A549 (cell line): ENCODE data around the gene SYNE2. TPM values are rescaled to one million over a fixed set of nuclear protein-coding genes. Genes with fewer than 3 reads are reported as not detected.

Experiments
- ATAC-seq, 2 experiments: fragments of 200-7000 bp in 1 of 2; fragments of >200 bp in 1 of 2; cut with Nextera tagmentation in 1 of 2; cut with Tn5 transposase in 1 of 2; 3 replicates each; pipeline versions ENCODE4 v1.8.0 to v1.9.1; 2018 to 2020; ENCODE audit warnings: mild to moderate bottlenecking in 1 of 2, moderate library complexity in 1 of 2
- CTCF ChIA-PET: fragments of 300-600 bp; sonication (Branson Sonifier 250); formaldehyde crosslinking; extraction: SDS; loops from one replicate; lab custom pipeline; 2021; ENCODE audit warnings: antibody characterized with exemption, inconsistent platforms; lab: Yijun Ruan, JAX
- POLR2A ChIA-PET: fragments of 350-600 bp; formaldehyde crosslinking; extraction: SDS; loops from one replicate; lab custom pipeline; 2021; ENCODE audit warnings: antibody characterized with exemption, inconsistent platforms; lab: Yijun Ruan, JAX
- DNase-seq, 2 experiments: peaks; one replicate each; pipeline versions ENCODE4 v3.0.0 to v3.0.0-alpha.2; 2011 to 2016; ENCODE audit warnings: low read depth in 1 of 2, low spot score in 1 of 2
- FAIRE-seq: peaks from 2 replicates; lab custom pipeline; 2011; peaks lifted over from hg19 to GRCh38; lab: Jason Lieb, UNC
- H3K27ac ChIP-seq, 2 experiments: fragments of >200 bp; sonication (Bioruptor Twin); formaldehyde crosslinking; 3 replicates each; pipeline ENCODE4 v1.5.1; 2016 to 2017
- H3K4me1 ChIP-seq: fragments of >200 bp; sonication (Bioruptor Twin); formaldehyde crosslinking; 3 replicates; pipeline ENCODE4 v1.6.1; 2016
- H3K4me2 ChIP-seq: fragments of >200 bp; sonication (Bioruptor Twin); formaldehyde crosslinking; 3 replicates; pipeline ENCODE4 v1.6.1; 2016
- H3K4me3 ChIP-seq: fragments of >200 bp; sonication (Bioruptor Twin); formaldehyde crosslinking; 3 replicates; pipeline ENCODE4 v1.5.1; 2016
- H3K9me3 ChIP-seq: fragments of >200 bp; sonication (Bioruptor Twin); formaldehyde crosslinking; 3 replicates; pipeline ENCODE4 v1.6.1; 2016
- CBX2 ChIP-seq: fragments of 200-600 bp; sonication (generic); IDR thresholded peaks from 2 replicates; pipeline ENCODE4 v1.6.1; 2016; ENCODE audit warnings: low read depth, mild to moderate bottlenecking, borderline replicate concordance
- CHD4 ChIP-seq: fragments of 200-600 bp; sonication (generic); IDR thresholded peaks from 2 replicates; pipeline ENCODE4 v1.6.1; 2016; ENCODE audit warnings: antibody characterized with exemption, mild to moderate bottlenecking, borderline replicate concordance
- EHF ChIP-seq: fragments of 250-450 bp; sonication (Bioruptor Pico); IDR thresholded peaks from 2 replicates; pipeline ENCODE4 v1.5.0; 2020; ENCODE audit warnings: mild to moderate bottlenecking
- FOSB ChIP-seq: fragments of 250-450 bp; sonication (Bioruptor Pico); IDR thresholded peaks from 2 replicates; pipeline ENCODE4 v1.5.0; 2020; ENCODE audit warnings: mild to moderate bottlenecking, moderate library complexity
- FOXS1 ChIP-seq: fragments of 250-450 bp; sonication (Bioruptor Pico); IDR thresholded peaks from 2 replicates; pipeline ENCODE4 v1.5.0; 2020; ENCODE audit warnings: mild to moderate bottlenecking, moderate library complexity
- HMGXB4 ChIP-seq: fragments of 250-450 bp; sonication (Bioruptor Pico); IDR thresholded peaks from 2 replicates; pipeline ENCODE4 v1.5.0; 2021; ENCODE audit warnings: mild to moderate bottlenecking, moderate library complexity, borderline replicate concordance
- HOXA7 ChIP-seq: fragments of 250-450 bp; sonication (Bioruptor Pico); IDR thresholded peaks from 2 replicates; pipeline ENCODE4 v1.5.0; 2020; ENCODE audit warnings: mild to moderate bottlenecking, moderate library complexity
- HOXB13 ChIP-seq: fragments of 250-450 bp; sonication (Bioruptor Pico); IDR thresholded peaks from 2 replicates; pipeline ENCODE4 v1.5.0; 2020; ENCODE audit warnings: low read depth, mild to moderate bottlenecking, moderate library complexity
- HOXB5 ChIP-seq: fragments of 250-450 bp; sonication (Bioruptor Pico); IDR thresholded peaks from 2 replicates; pipeline ENCODE4 v1.5.0; 2020; ENCODE audit warnings: mild to moderate bottlenecking, moderate library complexity
- MAFK ChIP-seq: fragments of 450-650 bp; IDR thresholded peaks from 2 replicates; pipeline ENCODE4 v1.6.1; 2014; ENCODE audit not compliant: partially characterized antibody
- MAZ ChIP-seq: fragments of 150-350 bp; IDR thresholded peaks from 2 replicates; pipeline ENCODE4 v1.6.1; 2014; ENCODE audit warnings: antibody characterized with exemption, low read depth, low read length, borderline replicate concordance
- MYC ChIP-seq: IDR thresholded peaks from 2 replicates; pipeline ENCODE4 v1.6.1; 2012; ENCODE audit warnings: mild to moderate bottlenecking, inconsistent platforms, low read length, improper control_type of control experiment, borderline replicate concordance
- NFE2L2 ChIP-seq: fragments of 150-350 bp; conservative IDR thresholded peaks from 2 replicates; pipeline ENCODE4 v1.6.1; 2014; ENCODE audit warnings: low read length
- RAD21 ChIP-seq, 2 experiments: fragments of >200 bp in 1 of 2; sonication (Bioruptor Twin) in 1 of 2; formaldehyde crosslinking in 1 of 2; IDR thresholded peaks in 1 of 2; conservative IDR thresholded peaks in 1 of 2; 2 replicates in 1 of 2; 3 replicates in 1 of 2; pipeline ENCODE4 v1.6.1; 2012 to 2018; ENCODE audit warnings: inconsistent platforms in 1 of 2
- RCOR1 ChIP-seq: fragments of 150-350 bp; IDR thresholded peaks from 2 replicates; pipeline ENCODE4 v1.6.1; 2014; ENCODE audit warnings: antibody characterized with exemption, low read length, low read depth
- TFCP2L1 ChIP-seq: fragments of 250-450 bp; sonication (Bioruptor Pico); IDR thresholded peaks from 2 replicates; pipeline ENCODE4 v1.5.0; 2021; ENCODE audit warnings: mild to moderate bottlenecking
- ZFP36 ChIP-seq: fragments of 450-650 bp; IDR thresholded peaks from 2 replicates; pipeline ENCODE4 v1.6.1; 2014; ENCODE audit warnings: borderline replicate concordance; ENCODE audit not compliant: partially characterized antibody
- ZNF302 ChIP-seq: fragments of 250-450 bp; sonication (Bioruptor Pico); IDR thresholded peaks from 2 replicates; pipeline ENCODE4 v1.9.0; 2021; ENCODE audit warnings: inconsistent platforms, mild to moderate bottlenecking, moderate library complexity
- WGBS: methylation state at CpG from one replicate; pipeline ENCODE4 v1.1.6; 2017; ENCODE audit errors: missing lambda C conversion rate; 5-methylcytosine and 5-hydroxymethylcytosine counted together
- polyA plus RNA-seq, 4 experiments: library from polyadenylated mRNA; depleted of rRNA in 3 of 4; stranded (reverse); fragments of >200 nt; fragmentation: RNase III in 1 of 4; extraction: RNeasy Plus Mini Kit Qiagen cat#74134 plus additional on column Dnase treatment in 1 of 4; gene quantifications; 2 replicates in 3 of 4; 3 replicates in 1 of 4; pipeline ENCODE4 v1.2.3, GENCODE V29; 2011 to 2017
- TF ChIP-seq, protein P1 (sequence below): fragments of 150-350 bp; IDR thresholded peaks from 2 replicates; pipeline ENCODE4 v1.6.1; 2014; ENCODE audit warnings: low read depth, mild to moderate bottlenecking, low read length
- TF ChIP-seq, protein P2 (sequence below): IDR thresholded peaks from 2 replicates; pipeline ENCODE4 v1.6.1; 2012

SYNE2 gene
- polyA plus RNA-seq, 2 of the 4 experiments (the other 2 are of a cell fraction) = 3.4 to 11.3 TPM

GRCh38 chr14:64110802-64111201, 258.0 kb downstream of the SYNE2 start:
- H3K4me1 ChIP-seq = no peaks in the 10 kb centered on the region
- CTCF ChIA-PET = interaction anchor here (0.9 kb wide), 1 partner anchor 193 kb away, joined by 3 read pairs; no protein-coding TSS in a partner anchor
- TF ChIP-seq MYC (no peak), MAZ (no peak), NFE2L2 (no peak), CHD4 (no peak), MAFK (no peak), ZNF302 (CRISPR knock-in tag) (no peak), EHF (CRISPR knock-in tag) (no peak), HMGXB4 (CRISPR knock-in tag) (no peak), HOXB5 (no peak), HOXB13 (no peak), ZFP36 (no peak)
- TF ChIP-seq, protein P1, sequence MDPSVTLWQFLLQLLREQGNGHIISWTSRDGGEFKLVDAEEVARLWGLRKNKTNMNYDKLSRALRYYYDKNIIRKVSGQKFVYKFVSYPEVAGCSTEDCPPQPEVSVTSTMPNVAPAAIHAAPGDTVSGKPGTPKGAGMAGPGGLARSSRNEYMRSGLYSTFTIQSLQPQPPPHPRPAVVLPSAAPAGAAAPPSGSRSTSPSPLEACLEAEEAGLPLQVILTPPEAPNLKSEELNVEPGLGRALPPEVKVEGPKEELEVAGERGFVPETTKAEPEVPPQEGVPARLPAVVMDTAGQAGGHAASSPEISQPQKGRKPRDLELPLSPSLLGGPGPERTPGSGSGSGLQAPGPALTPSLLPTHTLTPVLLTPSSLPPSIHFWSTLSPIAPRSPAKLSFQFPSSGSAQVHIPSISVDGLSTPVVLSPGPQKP = no peak
- ATAC-seq (no peak), DNase-seq (no peak), FAIRE-seq (no peak)
- no peaks in the 10 kb centered on the region for H3K9me3 ChIP-seq
- H3K4me3 ChIP-seq = no peak overlapping the region
- POLR2A ChIA-PET = no interaction called here
- H3K4me2 ChIP-seq = no peak overlapping the region
- H3K27ac ChIP-seq = no peak overlapping the region
- 88% methylated on average over 1 of the region's 1 CpG for WGBS

DNA sequence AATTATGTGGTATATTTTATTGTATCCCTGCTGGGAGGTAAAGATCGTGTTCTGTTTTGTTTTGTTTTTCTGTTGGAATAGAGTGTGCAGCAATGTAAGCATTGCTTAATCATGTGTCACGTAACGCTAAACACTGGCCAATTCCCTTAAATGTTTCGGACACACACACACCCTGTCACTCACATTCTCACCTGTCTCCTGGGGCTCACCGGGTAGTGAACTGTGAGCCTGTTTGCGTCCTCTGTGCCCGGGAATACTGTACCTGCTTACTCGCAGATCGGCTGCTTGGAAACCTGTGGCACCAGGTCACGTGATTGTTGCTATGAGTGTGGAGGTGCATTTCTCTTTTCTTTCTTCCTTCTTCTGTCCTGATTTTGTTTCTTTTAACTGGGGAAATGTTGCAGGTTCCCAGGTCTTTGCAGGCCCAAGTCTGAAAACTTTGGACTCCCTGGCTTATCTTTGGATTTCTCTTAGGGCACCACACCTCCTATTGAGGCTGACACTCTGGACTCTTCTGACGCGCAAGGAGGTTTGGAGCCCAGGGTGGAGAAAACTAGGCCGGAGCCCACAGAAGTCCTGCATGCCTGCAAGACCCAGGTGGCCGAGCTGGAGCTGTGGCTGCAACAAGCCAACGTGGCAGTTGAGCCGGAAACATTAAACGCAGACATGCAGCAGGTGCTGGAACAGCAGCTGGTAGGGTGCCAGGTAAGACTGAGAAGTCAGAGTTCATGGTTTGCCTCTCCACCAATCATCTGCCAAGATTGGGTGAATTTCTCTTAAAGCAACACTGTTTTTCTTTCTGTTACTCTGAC, 260.3 kb downstream of the SYNE2 start:
- Histone ChIP-seq H3K4me2 (no peak overlapping the region), H3K4me3 (no peak overlapping the region), H3K27ac (no peak overlapping the region), H3K4me1 (no peaks in the 10 kb centered on the region), H3K9me3 (no peaks in the 10 kb centered on the region)
- DNase-seq = no peak
- WGBS = 92% methylated on average over 17 of the region's 17 CpGs
- TF ChIP-seq, protein P2, sequence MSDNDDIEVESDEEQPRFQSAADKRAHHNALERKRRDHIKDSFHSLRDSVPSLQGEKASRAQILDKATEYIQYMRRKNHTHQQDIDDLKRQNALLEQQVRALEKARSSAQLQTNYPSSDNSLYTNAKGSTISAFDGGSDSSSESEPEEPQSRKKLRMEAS = no peak
- TF ChIP-seq RAD21 (conservative IDR thresholded peaks at IDR 0.05 in 1 of 2, IDR thresholded peaks at IDR 0.05 in 1 of 2) = no peak
- TF ChIP-seq HOXA7 (CRISPR knock-in tag) = no peak
- TF ChIP-seq TFCP2L1 = no peak
- TF ChIP-seq RCOR1 = no peak
- no peak for TF ChIP-seq HMGXB4 (CRISPR knock-in tag)
- TF ChIP-seq FOSB = no peak
- no peak for TF ChIP-seq MAFK
- TF ChIP-seq FOXS1 (CRISPR knock-in tag) = no peak
- TF ChIP-seq CBX2 = no peak
- ChIA-PET POLR2A (no interaction called here), CTCF (interaction anchor here (1.0 to 1.6 kb wide), 2 partner anchors 11 to 182 kb away, joined by 3 to 4 read pairs; no protein-coding TSS in a partner anchor)
- no peak for ATAC-seq
- FAIRE-seq = no peak
